ENCODE measurements around the gene LRRN1.
"Not testable (repeated sequence)": the region's sequence is repeated elsewhere in the genome, so short reads cannot be mapped to it uniquely, and the experiment has no call there.

Gene LRRN1

DNA sequence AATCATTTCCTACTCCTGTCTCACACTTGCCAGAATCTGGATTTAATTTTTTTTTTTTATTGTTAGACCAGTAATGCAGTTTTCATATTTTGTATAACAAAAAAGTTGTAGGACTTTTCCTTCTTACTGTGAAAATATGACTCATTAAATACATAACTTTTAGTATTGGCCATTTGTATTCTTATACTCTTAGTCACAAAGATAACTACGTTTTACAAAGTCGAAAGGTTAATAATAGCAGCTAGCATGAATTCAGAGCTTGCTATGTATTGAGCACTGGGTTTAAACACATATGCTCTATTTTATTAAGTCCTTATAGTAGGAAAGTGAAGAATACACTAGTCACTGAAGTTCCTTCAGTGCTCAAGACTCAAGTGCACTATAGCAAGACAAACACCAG, 43.1 kb downstream of the LRRN1 start:
- Histone ChIP-seq H3K4me1 (ENCODE audit: control insufficient read depth, insufficient read depth, low read length, poor library complexity, severe bottlenecking) (no peaks in the 10 kb centered on the region), H3K36me3 (ENCODE audit: control insufficient read depth, insufficient read depth, low read length) (peaks cover 45% of the 10 kb centered on the region), H3K27ac (ENCODE audit: low read depth, low read length, severe bottlenecking) (no peak overlapping the region), H3K9me3 (ENCODE audit: control insufficient read depth, low read length) (peaks cover 14% of the 10 kb centered on the region), H3K4me3 (ENCODE audit: extremely low read depth, insufficient read depth, low read length, poor library complexity, severe bottlenecking) (no peak overlapping the region)
- WGBS, 2 experiments (ENCODE audit: insufficient coverage in 2 of 2), result no CpG with 5 or more reads among the region's 2 CpGs

DNA sequence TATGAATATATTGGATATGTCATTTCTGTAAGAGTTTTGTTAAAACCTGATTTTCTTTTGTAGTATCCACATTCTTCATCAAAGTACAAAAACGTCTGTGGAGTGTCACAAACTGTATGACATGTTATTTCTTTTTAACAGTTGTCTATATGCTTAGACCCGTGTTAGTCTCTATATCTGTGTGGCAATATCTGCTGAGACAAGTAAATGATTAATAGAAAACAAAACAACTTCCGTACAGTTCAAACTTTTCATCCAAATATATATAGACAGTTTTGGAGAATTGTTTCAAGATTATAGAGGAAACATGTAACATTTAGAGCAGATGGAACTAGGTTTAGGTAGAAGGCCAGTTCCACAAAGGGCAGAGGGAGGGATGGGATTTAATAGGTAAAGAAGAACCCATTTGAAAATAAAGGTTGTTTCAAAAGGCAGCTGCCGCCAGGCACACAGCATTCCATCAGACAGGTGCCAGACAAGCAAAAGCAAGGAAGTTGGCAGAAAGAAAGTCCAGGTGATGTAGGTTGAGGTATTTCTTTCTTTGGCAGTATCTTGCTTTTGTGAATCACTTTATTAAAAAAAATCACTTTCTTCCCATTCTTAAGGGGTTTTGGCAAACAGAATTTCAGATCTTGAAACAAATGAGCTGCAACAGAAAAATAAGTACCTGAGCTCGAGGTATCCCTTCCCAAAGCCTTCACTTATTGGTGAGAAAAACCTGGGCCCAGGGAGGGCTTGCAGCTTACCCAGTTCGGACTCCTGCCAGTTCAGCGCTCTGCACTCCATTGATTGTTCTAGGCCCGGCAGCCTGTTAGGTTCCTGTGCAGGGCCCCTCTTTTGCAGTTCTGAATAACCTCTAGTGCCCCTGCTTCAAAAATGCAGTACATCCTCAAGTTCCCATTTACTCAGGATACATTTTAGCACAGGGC, 49.0 kb downstream of the LRRN1 start:
- Histone ChIP-seq H3K36me3 (ENCODE audit: control insufficient read depth, insufficient read depth, low read length) (peaks cover 46% of the 10 kb centered on the region), H3K4me3 (ENCODE audit: extremely low read depth, insufficient read depth, low read length, poor library complexity, severe bottlenecking) (no peak overlapping the region), H3K27ac (ENCODE audit: low read depth, low read length, severe bottlenecking) (no peak overlapping the region), H3K4me1 (ENCODE audit: control insufficient read depth, insufficient read depth, low read length, poor library complexity, severe bottlenecking) (no peaks in the 10 kb centered on the region), H3K9me3 (ENCODE audit: control insufficient read depth, low read length) (no peaks in the 10 kb centered on the region)
- WGBS, 2 experiments (ENCODE audit: insufficient coverage in 2 of 2), result 92 to 95% methylated on average over 5 of the region's 8 CpGs

DNA sequence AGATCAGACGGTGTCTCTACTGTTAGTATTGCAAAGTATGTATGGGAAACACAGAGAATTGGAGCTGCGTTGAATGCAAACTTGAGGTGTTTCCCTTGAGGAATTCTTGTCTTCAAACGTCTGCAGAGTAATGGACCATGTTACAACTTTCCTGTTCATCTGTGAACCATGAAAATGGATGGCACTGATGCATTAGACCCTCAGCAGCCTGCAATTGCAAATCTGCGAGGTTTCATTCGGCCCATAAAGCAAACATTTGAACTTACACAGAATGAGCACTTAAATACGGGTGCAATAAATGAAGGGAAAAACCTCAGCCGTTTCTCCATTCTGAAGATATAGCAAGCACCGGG, 49.7 kb downstream of the LRRN1 start:
- H3K9me3 ChIP-seq (ENCODE audit: control insufficient read depth, low read length), result no peaks in the 10 kb centered on the region
- peaks cover 46% of the 10 kb centered on the region for H3K36me3 ChIP-seq (ENCODE audit: control insufficient read depth, insufficient read depth, low read length)

DNA sequence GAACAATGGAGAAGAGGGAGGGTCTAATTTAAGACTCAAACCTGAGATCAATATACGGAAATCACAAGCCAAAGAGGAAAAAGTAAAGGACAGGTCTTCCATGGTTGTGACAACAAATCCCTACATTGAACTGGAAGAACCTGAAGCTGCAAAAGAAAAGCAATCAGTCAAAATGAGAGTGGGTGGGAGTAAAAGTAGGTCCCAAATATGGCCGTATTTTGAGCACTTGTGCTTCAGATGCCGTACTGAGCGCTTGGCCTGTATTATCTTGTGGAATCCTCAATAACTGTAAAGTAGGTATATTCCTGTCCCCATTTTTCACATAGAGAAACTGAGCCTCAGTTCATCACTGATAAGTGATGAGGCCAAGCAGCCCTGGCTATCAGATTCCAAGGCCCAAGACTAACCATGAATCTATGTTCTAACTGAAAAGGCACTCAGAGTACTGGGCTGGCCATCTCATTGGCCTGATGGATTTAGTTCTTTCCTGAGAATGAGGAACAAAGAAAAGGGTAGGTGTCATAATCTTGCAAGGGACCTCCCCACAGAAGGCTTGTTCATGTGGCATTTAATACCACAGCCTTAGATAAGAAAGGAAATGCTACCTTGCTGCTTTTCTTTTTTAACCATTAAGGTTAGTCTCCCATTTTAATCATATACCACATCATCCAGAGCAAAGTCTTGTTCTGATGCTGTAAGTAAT, 52.5 kb downstream of the LRRN1 start:
- no peak overlapping the region for H3K4me3 ChIP-seq (ENCODE audit: extremely low read depth, insufficient read depth, low read length, poor library complexity, severe bottlenecking)
- H3K27ac ChIP-seq (ENCODE audit: low read depth, low read length, severe bottlenecking), result no peak overlapping the region
- no peaks in the 10 kb centered on the region for H3K4me1 ChIP-seq (ENCODE audit: control insufficient read depth, insufficient read depth, low read length, poor library complexity, severe bottlenecking)
- H3K9me3 ChIP-seq (ENCODE audit: control insufficient read depth, low read length), result no peaks in the 10 kb centered on the region
- H3K36me3 ChIP-seq (ENCODE audit: control insufficient read depth, insufficient read depth, low read length), result peaks cover 19% of the 10 kb centered on the region
- WGBS, 2 experiments (ENCODE audit: insufficient coverage in 2 of 2), result 88 to 95% methylated on average over 4 of the region's 4 CpGs

More for the DNA sequence above, 49.7 kb downstream of the LRRN1 start:
- H3K27ac ChIP-seq (ENCODE audit: low read depth, low read length, severe bottlenecking), result no peak overlapping the region
- H3K4me3 ChIP-seq (ENCODE audit: extremely low read depth, insufficient read depth, low read length, poor library complexity, severe bottlenecking), result no peak overlapping the region
- 86 to 91% methylated on average over 7 to 8 of the region's 8 CpGs for WGBS, 2 experiments (ENCODE audit: insufficient coverage in 2 of 2)
- no peaks in the 10 kb centered on the region for H3K4me1 ChIP-seq (ENCODE audit: control insufficient read depth, insufficient read depth, low read length, poor library complexity, severe bottlenecking)

DNA sequence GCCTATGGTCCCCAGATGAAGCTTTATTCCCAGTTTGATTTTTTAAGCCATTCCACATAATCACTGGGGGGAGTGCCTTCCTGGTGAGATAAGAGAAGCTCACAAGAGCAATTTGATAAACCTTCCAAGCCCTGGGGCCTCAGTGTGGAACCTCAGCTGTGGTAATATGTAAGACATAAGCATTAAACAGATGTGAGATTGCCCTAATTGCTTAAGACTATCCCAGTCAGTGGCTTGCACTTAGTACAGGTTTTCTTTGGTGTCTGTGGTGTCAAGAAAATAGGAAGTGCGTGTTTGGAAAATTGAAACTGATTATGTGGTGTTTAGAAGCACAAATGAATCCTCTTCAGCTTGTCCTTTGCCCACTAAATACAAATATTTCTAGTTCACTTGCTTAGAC, 54.3 kb downstream of the LRRN1 start:
- no peak overlapping the region for H3K4me3 ChIP-seq (ENCODE audit: extremely low read depth, insufficient read depth, low read length, poor library complexity, severe bottlenecking)
- H3K36me3 ChIP-seq (ENCODE audit: control insufficient read depth, insufficient read depth, low read length), result peaks cover 14% of the 10 kb centered on the region
- no CpG with 5 or more reads among the region's 1 CpG for WGBS, 2 experiments (ENCODE audit: insufficient coverage in 2 of 2)
- no peaks in the 10 kb centered on the region for H3K9me3 ChIP-seq (ENCODE audit: control insufficient read depth, low read length)
- no peak overlapping the region for H3K27ac ChIP-seq (ENCODE audit: low read depth, low read length, severe bottlenecking)
- no peaks in the 10 kb centered on the region for H3K4me1 ChIP-seq (ENCODE audit: control insufficient read depth, insufficient read depth, low read length, poor library complexity, severe bottlenecking)

DNA sequence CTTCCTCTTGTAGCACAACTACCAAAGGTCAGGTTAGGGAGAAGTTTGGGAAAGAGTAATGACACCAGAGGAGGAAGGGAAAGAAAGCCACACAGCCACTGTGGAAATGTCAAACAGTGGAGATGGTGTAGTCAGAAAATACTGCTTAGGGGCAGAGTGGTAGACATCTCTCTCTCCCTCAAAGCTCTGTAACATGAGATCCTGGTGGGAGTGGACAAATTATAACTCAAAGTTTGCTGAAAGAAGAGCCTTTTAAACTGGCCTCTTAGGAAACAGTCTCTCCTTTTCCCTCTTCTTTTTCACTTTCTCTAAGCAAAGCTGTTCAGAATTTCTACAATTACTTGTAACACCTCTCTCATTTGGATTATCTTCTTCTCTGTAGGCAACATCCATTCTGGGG, 55.8 kb downstream of the LRRN1 start:
- Histone ChIP-seq H3K27ac (ENCODE audit: low read depth, low read length, severe bottlenecking) (no peak overlapping the region), H3K36me3 (ENCODE audit: control insufficient read depth, insufficient read depth, low read length) (peaks cover 8% of the 10 kb centered on the region), H3K4me3 (ENCODE audit: extremely low read depth, insufficient read depth, low read length, poor library complexity, severe bottlenecking) (no peak overlapping the region), H3K9me3 (ENCODE audit: control insufficient read depth, low read length) (no peaks in the 10 kb centered on the region), H3K4me1 (ENCODE audit: control insufficient read depth, insufficient read depth, low read length, poor library complexity, severe bottlenecking) (no peaks in the 10 kb centered on the region)

DNA sequence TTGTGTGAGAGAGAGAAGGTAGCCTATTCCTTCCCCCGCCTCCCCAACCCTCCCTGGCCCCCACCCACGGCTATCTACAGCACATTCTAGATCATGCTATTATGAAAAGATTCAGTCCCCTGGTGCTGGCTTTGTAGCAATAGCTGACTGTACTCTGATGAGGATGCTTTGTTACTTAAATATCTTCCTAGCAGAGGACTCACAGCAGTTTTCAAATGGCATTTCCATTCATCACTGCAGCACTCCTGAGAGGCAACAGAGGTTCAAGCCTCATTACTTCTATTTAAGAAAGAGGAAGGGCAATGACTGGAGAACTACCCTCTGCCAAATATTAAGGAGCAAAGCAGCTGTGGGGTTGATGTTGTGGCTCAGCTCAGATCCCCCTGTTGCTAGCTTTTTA, 61.0 kb downstream of the LRRN1 start:
- WGBS, 2 experiments (ENCODE audit: insufficient coverage in 2 of 2), result no CpG with 5 or more reads among the region's 2 CpGs
- Histone ChIP-seq H3K9me3 (ENCODE audit: control insufficient read depth, low read length) (no peaks in the 10 kb centered on the region), H3K4me1 (ENCODE audit: control insufficient read depth, insufficient read depth, low read length, poor library complexity, severe bottlenecking) (no peaks in the 10 kb centered on the region), H3K36me3 (ENCODE audit: control insufficient read depth, insufficient read depth, low read length) (no peaks in the 10 kb centered on the region), H3K4me3 (ENCODE audit: extremely low read depth, insufficient read depth, low read length, poor library complexity, severe bottlenecking) (no peak overlapping the region), H3K27ac (ENCODE audit: low read depth, low read length, severe bottlenecking) (no peak overlapping the region)

DNA sequence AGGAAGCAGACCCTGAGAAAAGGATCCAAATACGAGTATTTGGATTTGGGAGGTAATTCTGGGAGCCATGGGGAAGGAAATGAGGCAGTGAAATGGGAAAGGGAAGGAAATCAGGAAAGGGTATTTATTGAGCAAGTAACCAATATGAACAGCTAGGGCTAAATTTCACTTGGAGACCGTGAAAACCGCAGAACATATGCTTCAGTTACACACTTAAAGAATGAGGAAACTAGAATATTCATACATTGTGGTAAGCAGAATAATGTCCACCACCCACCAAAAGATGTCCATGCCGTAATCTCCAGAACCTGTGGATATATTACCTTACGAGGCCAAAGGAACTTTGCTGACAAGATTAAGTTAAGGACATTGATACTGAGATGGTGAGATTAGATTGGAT, 63.3 kb downstream of the LRRN1 start:
- Histone ChIP-seq H3K9me3 (ENCODE audit: control insufficient read depth, low read length) (no peaks in the 10 kb centered on the region), H3K4me1 (ENCODE audit: control insufficient read depth, insufficient read depth, low read length, poor library complexity, severe bottlenecking) (no peaks in the 10 kb centered on the region), H3K36me3 (ENCODE audit: control insufficient read depth, insufficient read depth, low read length) (no peaks in the 10 kb centered on the region), H3K27ac (ENCODE audit: low read depth, low read length, severe bottlenecking) (no peak overlapping the region), H3K4me3 (ENCODE audit: extremely low read depth, insufficient read depth, low read length, poor library complexity, severe bottlenecking) (no peak overlapping the region)
- WGBS, 2 experiments (ENCODE audit: insufficient coverage in 2 of 2), result 83 to 100% methylated on average over 1 to 2 of the region's 5 CpGs

DNA sequence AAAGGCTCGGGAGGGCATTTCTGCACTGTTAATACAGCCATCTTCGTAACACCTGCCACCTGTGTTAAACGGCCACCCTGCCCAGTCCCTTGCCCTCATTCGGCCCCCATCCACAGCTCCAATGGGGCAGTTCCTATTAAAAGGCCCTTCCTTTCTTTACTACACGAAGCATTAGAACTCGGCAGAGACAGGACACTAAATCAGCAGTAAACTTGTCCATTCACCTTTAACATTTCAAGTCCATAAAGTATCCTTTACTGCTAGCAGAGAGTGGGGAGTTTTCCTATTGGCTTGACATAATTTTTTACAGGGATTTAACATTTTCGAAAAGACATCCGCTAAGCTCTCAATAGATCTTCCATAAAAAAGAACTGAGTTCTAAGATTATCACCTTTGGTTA, 76.3 kb downstream of the LRRN1 start:
- WGBS, 2 experiments (ENCODE audit: insufficient coverage in 2 of 2), result 89 to 94% methylated on average over 6 to 7 of the region's 8 CpGs

DNA sequence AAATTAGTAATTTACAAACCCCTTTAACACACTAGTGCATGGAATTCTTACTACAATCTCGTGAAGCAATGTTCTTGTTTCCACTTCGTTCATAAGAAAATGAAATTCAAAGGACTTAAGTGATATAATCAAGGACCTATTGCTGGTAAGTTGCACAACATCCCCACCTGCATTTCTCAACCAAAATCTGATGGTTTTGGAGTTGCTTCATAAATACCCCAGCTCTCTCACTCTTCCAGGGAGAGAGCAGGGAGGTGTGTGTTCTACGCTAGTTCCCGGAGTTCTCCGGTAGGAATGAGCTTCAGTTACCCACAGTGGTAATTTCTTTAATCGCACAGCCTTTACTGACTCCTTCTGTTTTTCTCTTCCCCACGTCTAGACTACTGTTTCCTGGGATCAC, 81.8 kb downstream of the LRRN1 start:
- Histone ChIP-seq H3K36me3 (ENCODE audit: control insufficient read depth, insufficient read depth, low read length) (no peaks in the 10 kb centered on the region), H3K4me3 (ENCODE audit: extremely low read depth, insufficient read depth, low read length, poor library complexity, severe bottlenecking) (no peak overlapping the region), H3K4me1 (ENCODE audit: control insufficient read depth, insufficient read depth, low read length, poor library complexity, severe bottlenecking) (no peaks in the 10 kb centered on the region), H3K9me3 (ENCODE audit: control insufficient read depth, low read length) (no peaks in the 10 kb centered on the region), H3K27ac (ENCODE audit: low read depth, low read length, severe bottlenecking) (no peak overlapping the region)
- 89 to 93% methylated on average over 2 to 5 of the region's 7 CpGs for WGBS, 2 experiments (ENCODE audit: insufficient coverage in 2 of 2)

More for the DNA sequence above, 76.3 kb downstream of the LRRN1 start:
- Histone ChIP-seq H3K9me3 (ENCODE audit: control insufficient read depth, low read length) (no peaks in the 10 kb centered on the region), H3K4me1 (ENCODE audit: control insufficient read depth, insufficient read depth, low read length, poor library complexity, severe bottlenecking) (no peaks in the 10 kb centered on the region), H3K36me3 (ENCODE audit: control insufficient read depth, insufficient read depth, low read length) (no peaks in the 10 kb centered on the region), H3K27ac (ENCODE audit: low read depth, low read length, severe bottlenecking) (no peak overlapping the region), H3K4me3 (ENCODE audit: extremely low read depth, insufficient read depth, low read length, poor library complexity, severe bottlenecking) (no peak overlapping the region)

DNA sequence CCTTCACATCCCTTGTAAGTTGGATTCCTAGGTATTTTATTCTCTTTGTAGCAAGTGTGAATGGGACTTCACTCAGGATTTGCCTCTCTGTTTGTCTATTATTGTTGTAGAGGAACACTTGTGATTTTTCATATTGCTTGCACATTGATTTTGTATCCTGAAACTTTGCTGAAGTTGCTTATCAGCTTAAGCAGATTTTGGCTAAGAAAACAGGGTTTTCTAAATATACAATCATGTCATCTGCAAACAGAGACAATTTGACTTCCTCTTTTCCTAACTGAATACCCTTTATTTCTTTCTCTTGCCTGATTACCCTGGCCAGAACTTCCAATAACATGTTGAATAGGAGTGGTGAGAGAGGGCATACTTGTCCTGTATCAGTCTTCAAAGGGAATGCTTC, 88.1 kb downstream of the LRRN1 start:
- H3K4me1 ChIP-seq (ENCODE audit: control insufficient read depth, insufficient read depth, low read length, poor library complexity, severe bottlenecking); H3K4me3 ChIP-seq (ENCODE audit: extremely low read depth, insufficient read depth, low read length, poor library complexity, severe bottlenecking); H3K9me3 ChIP-seq (ENCODE audit: control insufficient read depth, low read length); H3K36me3 ChIP-seq (ENCODE audit: control insufficient read depth, insufficient read depth, low read length); H3K27ac ChIP-seq (ENCODE audit: low read depth, low read length, severe bottlenecking): not testable (repeated sequence)
